OCI-LY1 (cell line): ENCODE measurements around the gene LIPA.
"Not testable (repeated sequence)": the region's sequence is repeated elsewhere in the genome, so short reads cannot be mapped to it uniquely, and the experiment has no call there.

ENCODE experiments used
- H2AFZ ChIP-seq: fragments of 200-600 bp; sonication (generic), shearing (Covaris generic); 2 replicates; pipeline ENCODE4 v1.6.0; 2014; ENCODE audit warnings: antibody characterized with exemption, mild to moderate bottlenecking, low read length
- H3F3A ChIP-seq: fragments of 200-600 bp; sonication (generic), shearing (Covaris generic); 2 replicates; pipeline ENCODE4 v1.6.0; 2014; ENCODE audit warnings: mild to moderate bottlenecking, antibody characterized with exemption, low read length, moderate library complexity; ENCODE audit not compliant: insufficient read depth
- H3K27ac ChIP-seq: fragments of 200-600 bp; sonication (generic); 2 replicates; pipeline ENCODE4 v1.5.1; 2014; ENCODE audit warnings: low read length, mixed run types, mild to moderate bottlenecking, low read depth; ENCODE audit not compliant: poor library complexity, severe bottlenecking
- H3K27me3 ChIP-seq: fragments of 200-600 bp; sonication (generic); 2 replicates; pipeline ENCODE4 v1.6.0; 2014; ENCODE audit warnings: antibody characterized with exemption, mild to moderate bottlenecking, low read length, moderate library complexity; ENCODE audit not compliant: insufficient read depth
- H3K36me3 ChIP-seq: fragments of 200-600 bp; sonication (generic); 2 replicates; pipeline ENCODE4 v1.6.1; 2014; ENCODE audit warnings: mild to moderate bottlenecking, antibody characterized with exemption, low read length, moderate library complexity, mixed read lengths; ENCODE audit not compliant: insufficient read depth
- H3K4me1 ChIP-seq: fragments of 200-600 bp; sonication (generic); 2 replicates; pipeline ENCODE4 v1.5.1; 2014; ENCODE audit warnings: mild to moderate bottlenecking, low read length, moderate library complexity; ENCODE audit not compliant: insufficient read depth, severe bottlenecking
- H3K4me2 ChIP-seq: fragments of 200-600 bp; sonication (generic), shearing (Covaris generic); 2 replicates; pipeline ENCODE4 v1.6.1; 2014; ENCODE audit warnings: low read length
- H3K4me3 ChIP-seq: fragments of 200-600 bp; sonication (generic); 2 replicates; pipeline ENCODE4 v1.5.1; 2014; ENCODE audit warnings: low read length, low read depth, mild to moderate bottlenecking, mixed read lengths; ENCODE audit not compliant: poor library complexity, severe bottlenecking
- H3K79me2 ChIP-seq: fragments of 200-600 bp; shearing (Covaris generic); 2 replicates; pipeline ENCODE4 v1.6.1; 2016; ENCODE audit warnings: mixed run types, low read length, mixed read lengths; ENCODE audit not compliant: insufficient read depth
- H3K9ac ChIP-seq: fragments of 200-600 bp; sonication (generic), shearing (Covaris generic); 2 replicates; pipeline ENCODE4 v1.6.1; 2014; ENCODE audit warnings: mild to moderate bottlenecking, low read length, mixed read lengths
- H3K9me2 ChIP-seq: fragments of 200-600 bp; sonication (generic), shearing (Covaris generic); 2 replicates; pipeline ENCODE4 v1.6.1; 2014; ENCODE audit warnings: low read depth, mild to moderate bottlenecking, low read length, mixed read lengths
- H3K9me3 ChIP-seq: fragments of 200-600 bp; shearing (Covaris generic); 2 replicates; pipeline ENCODE4 v1.6.1; 2014; ENCODE audit warnings: low read length, mixed read lengths
- H4K20me1 ChIP-seq: fragments of 200-600 bp; sonication (generic), shearing (Covaris generic); 2 replicates; pipeline ENCODE4 v1.6.0; 2016; ENCODE audit warnings: mild to moderate bottlenecking, low read length; ENCODE audit not compliant: insufficient read depth
- CTCF ChIP-seq: fragments of 200-600 bp; sonication (generic), shearing (Covaris generic); IDR thresholded peaks from 2 replicates; pipeline ENCODE4 v1.5.1; 2017; ENCODE audit warnings: mild to moderate bottlenecking, antibody characterized with exemption, low read length, moderate library complexity, mixed read lengths
- EZH2 ChIP-seq: fragments of 200-600 bp; sonication (generic), shearing (Covaris generic); IDR thresholded peaks from 2 replicates; pipeline ENCODE4 v1.8.0; 2017; ENCODE audit warnings: borderline replicate concordance, mixed run types, mild to moderate bottlenecking, antibody characterized with exemption, low read length, moderate library complexity, mixed read lengths

Gene LIPA

GRCh38 chr10:89202033-89202425, 49.5 kb downstream of the LIPA start:
- no peak overlapping the region for H3K9ac ChIP-seq
- H2AFZ ChIP-seq = no peak overlapping the region
- H3K27ac ChIP-seq = no peak overlapping the region
- H3K4me1 ChIP-seq = no peaks in the 10 kb centered on the region
- no peak overlapping the region for H3K4me2 ChIP-seq
- H3F3A ChIP-seq = no peaks in the 10 kb centered on the region
- TF ChIP-seq CTCF (no peak), EZH2 (no peak)
- no peaks in the 10 kb centered on the region for H3K9me2 ChIP-seq
- H4K20me1 ChIP-seq = no peaks in the 10 kb centered on the region
- no peaks in the 10 kb centered on the region for H3K9me3 ChIP-seq
- H3K79me2 ChIP-seq = no peaks in the 10 kb centered on the region
- H3K4me3 ChIP-seq = no peak overlapping the region
- H3K27me3 ChIP-seq = no peaks in the 10 kb centered on the region
- no peaks in the 10 kb centered on the region for H3K36me3 ChIP-seq

- no peak overlapping the region for H2AFZ ChIP-seq
- H3K9me2 ChIP-seq = no peaks in the 10 kb centered on the region
- no peaks in the 10 kb centered on the region for H3K27me3 ChIP-seq
- H3K36me3 ChIP-seq = no peaks in the 10 kb centered on the region
- H3K4me2 ChIP-seq = no peak overlapping the region
- no peaks in the 10 kb centered on the region for H4K20me1 ChIP-seq
- no peaks in the 10 kb centered on the region for H3K9me3 ChIP-seq
- no peak overlapping the region for H3K9ac ChIP-seq
- no peaks in the 10 kb centered on the region for H3F3A ChIP-seq
- TF ChIP-seq CTCF = no peak
- TF ChIP-seq EZH2 = no peak
- H3K27ac ChIP-seq = no peak overlapping the region
- no peaks in the 10 kb centered on the region for H3K79me2 ChIP-seq
- no peaks in the 10 kb centered on the region for H3K4me1 ChIP-seq
- H3K4me3 ChIP-seq = no peak overlapping the region
Measured at GRCh38 chr10:89201345-89202032, 50.1 kb downstream of the LIPA start.

- Histone ChIP-seq H3K36me3 (no peaks in the 10 kb centered on the region), H3K4me2 (no peak overlapping the region), H3K9me2 (no peaks in the 10 kb centered on the region), H3K4me3 (no peak overlapping the region), H3K27me3 (no peaks in the 10 kb centered on the region), H3K4me1 (no peaks in the 10 kb centered on the region), H2AFZ (no peak overlapping the region), H3K9ac (no peak overlapping the region), H3K9me3 (no peaks in the 10 kb centered on the region), H3K79me2 (no peaks in the 10 kb centered on the region), H3F3A (no peaks in the 10 kb centered on the region), H4K20me1 (no peaks in the 10 kb centered on the region), H3K27ac (no peak overlapping the region)
- TF ChIP-seq EZH2 (no peak), CTCF (no peak)
Measured at GRCh38 chr10:89197473-89197872, 54.1 kb downstream of the LIPA start.

- not testable (repeated sequence) for H3K36me3 ChIP-seq, H3K79me2 ChIP-seq, H3K27ac ChIP-seq, H2AFZ ChIP-seq, H3K9me2 ChIP-seq, H3K4me1 ChIP-seq, H4K20me1 ChIP-seq, H3K4me2 ChIP-seq, H3K9ac ChIP-seq, H3K9me3 ChIP-seq, H3K27me3 ChIP-seq, H3F3A ChIP-seq, H3K4me3 ChIP-seq
Measured at GRCh38 chr10:89191301-89191700, 60.3 kb downstream of the LIPA start.
